ENCODE results near the gene PRKAB1. TPM values are rescaled to one million over a fixed set of nuclear protein-coding genes. Genes with fewer than 3 reads are reported as not detected.

PRKAB1 gene
- total and polyA plus RNA-seq, 9 of the 15 experiments (the other 6 are each of a cell fraction or from before 2014, with no cell fraction given) = 32.6 to 94.2 (median 63.8) TPM

DNA sequence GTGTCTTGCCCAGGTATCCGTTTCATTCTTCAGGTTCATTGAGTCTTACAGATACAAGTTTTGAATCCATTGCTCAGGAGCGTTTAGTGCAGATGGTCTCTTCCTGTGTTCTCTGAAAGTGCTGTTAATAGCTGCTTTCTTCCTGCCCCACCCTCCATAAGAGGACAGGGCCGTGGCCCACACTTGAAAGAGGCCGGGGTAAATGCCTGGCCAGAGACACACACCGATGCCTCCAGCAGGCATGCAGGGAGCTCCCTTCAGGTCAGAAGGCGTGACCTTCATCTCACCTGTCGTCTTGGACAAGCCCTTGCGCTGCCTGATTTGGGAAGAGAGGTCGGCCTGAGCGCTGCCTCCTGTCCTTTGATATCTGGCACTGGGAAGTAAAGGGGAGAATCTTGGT is 11.6 kb downstream of the PRKAB1 start:
- peak overlapping the region in 1 of 2 experiments; percentile 11; a peak in 1 of 4 replicates for H3K9ac ChIP-seq (ENCODE audit: insufficient read depth in 1 of 2, low read depth in 2 of 2, low read length in 2 of 2)
- no peaks in the 10 kb centered on the region for H3K9me1 ChIP-seq (ENCODE audit: control insufficient read depth, insufficient read depth, low read length)
- in situ Hi-C loops (cut with MboI) = no loop called here
- WGBS (ENCODE audit: insufficient coverage, low coverage, missing lambda C conversion rate) = 95% methylated on average over 9 of the region's 10 CpGs
- ATAC-seq (no peak), DNase-seq (ENCODE audit: extremely low read depth in 1 of 4, low spot score in 3 of 4) (no peak), FAIRE-seq (no peak)
- H3K4me1 ChIP-seq (replicated peaks in 1 of 2; ENCODE audit: control insufficient read depth in 2 of 2, insufficient read depth in 2 of 2, low read length in 2 of 2) = no peaks in the 10 kb centered on the region; a peak in 3 of 5 replicates
- no peak overlapping the region for H2AFZ ChIP-seq (ENCODE audit: low read depth, low read length)
- H3K27me3 ChIP-seq (ENCODE audit: control insufficient read depth in 2 of 2, insufficient read depth in 2 of 2, low read length in 2 of 2) = no peaks in the 10 kb centered on the region
- no peak overlapping the region for H3K4me2 ChIP-seq (ENCODE audit: insufficient read depth, low read length)
- no peaks in the 10 kb centered on the region for H3K9me3 ChIP-seq (replicated peaks; ENCODE audit: control insufficient read depth, insufficient read depth, low read depth, low read length)
- no peak overlapping the region for H3K27ac ChIP-seq (ENCODE audit: extremely low read depth, low read depth, low read length)
- peaks cover 15% of the 10 kb centered on the region for H3K79me2 ChIP-seq (ENCODE audit: control insufficient read depth, insufficient read depth, low read length)
- ChIA-PET POLR2A (interaction anchor here (0.7 to 5.4 kb wide), 6 partner anchors 8 to 1489 kb away, joined by 3 to 44 read pairs (median 4); partner anchors contain the start of gene PRKAB1), CTCF (ENCODE audit: low intra/inter-chr PET ratio) (no interaction called here)
- intact Hi-C loops (cut with micrococcal nuclease) = no loop called here
- no TSS peak for BruUV-seq (replicated peaks)
- TF ChIP-seq ATF1 (CRISPR knock-in tag; IDR thresholded peaks at IDR 0.05) (no peak), ATF1 (tag; IDR thresholded peaks at IDR 0.05) (no peak), POLR2G (IDR thresholded peaks at IDR 0.05; ENCODE audit: low read depth, low read length) (0 out of 2 replicates have a peak, but pooled peaks have one; percentile 40), POLR2A (conservative IDR thresholded peaks at IDR 0.05) (0 out of 2 replicates have a peak, but pooled peaks have one; percentile 19), ZNF561 (CRISPR knock-in tag; conservative IDR thresholded peaks at IDR 0.05) (no peak), MYNN (IDR thresholded peaks at IDR 0.05) (no peak), MYNN (CRISPR knock-in tag; IDR thresholded peaks at IDR 0.05) (no peak), TRIM24 (IDR thresholded peaks at IDR 0.05) (no peak), RBFOX2 (IDR thresholded peaks at IDR 0.05; ENCODE audit: low read depth, low read length) (peak; percentile 23; the same call in 1 of the 2 replicates), POLR2B (IDR thresholded peaks at IDR 0.05; ENCODE audit: low read depth, partially characterized antibody) (peak; percentile 34), ERF (CRISPR knock-in tag; IDR thresholded peaks at IDR 0.05) (no peak), MXI1 (IDR thresholded peaks at IDR 0.05; ENCODE audit: low read depth, low read length) (no peak), DACH1 (IDR thresholded peaks at IDR 0.05; ENCODE audit: partially characterized antibody) (no peak)
- TF ChIP-seq, protein P1, sequence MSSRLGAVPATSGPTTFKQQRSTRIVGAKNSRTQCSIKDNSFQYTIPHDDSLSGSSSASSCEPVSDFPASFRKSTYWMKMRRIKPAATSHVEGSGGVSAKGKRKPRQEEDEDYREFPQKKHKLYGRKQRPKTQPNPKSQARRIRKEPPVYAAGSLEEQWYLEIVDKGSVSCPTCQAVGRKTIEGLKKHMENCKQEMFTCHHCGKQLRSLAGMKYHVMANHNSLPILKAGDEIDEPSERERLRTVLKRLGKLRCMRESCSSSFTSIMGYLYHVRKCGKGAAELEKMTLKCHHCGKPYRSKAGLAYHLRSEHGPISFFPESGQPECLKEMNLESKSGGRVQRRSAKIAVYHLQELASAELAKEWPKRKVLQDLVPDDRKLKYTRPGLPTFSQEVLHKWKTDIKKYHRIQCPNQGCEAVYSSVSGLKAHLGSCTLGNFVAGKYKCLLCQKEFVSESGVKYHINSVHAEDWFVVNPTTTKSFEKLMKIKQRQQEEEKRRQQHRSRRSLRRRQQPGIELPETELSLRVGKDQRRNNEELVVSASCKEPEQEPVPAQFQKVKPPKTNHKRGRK (tag; IDR thresholded peaks at IDR 0.05) = no peak
- TF ChIP-seq, protein P2, sequence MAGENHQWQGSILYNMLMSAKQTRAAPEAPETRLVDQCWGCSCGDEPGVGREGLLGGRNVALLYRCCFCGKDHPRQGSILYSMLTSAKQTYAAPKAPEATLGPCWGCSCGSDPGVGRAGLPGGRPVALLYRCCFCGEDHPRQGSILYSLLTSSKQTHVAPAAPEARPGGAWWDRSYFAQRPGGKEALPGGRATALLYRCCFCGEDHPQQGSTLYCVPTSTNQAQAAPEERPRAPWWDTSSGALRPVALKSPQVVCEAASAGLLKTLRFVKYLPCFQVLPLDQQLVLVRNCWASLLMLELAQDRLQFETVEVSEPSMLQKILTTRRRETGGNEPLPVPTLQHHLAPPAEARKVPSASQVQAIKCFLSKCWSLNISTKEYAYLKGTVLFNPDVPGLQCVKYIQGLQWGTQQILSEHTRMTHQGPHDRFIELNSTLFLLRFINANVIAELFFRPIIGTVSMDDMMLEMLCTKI (IDR thresholded peaks at IDR 0.05; ENCODE audit: partially characterized antibody) = no peak
- no peaks in the 10 kb centered on the region for H4K20me1 ChIP-seq (replicated peaks; ENCODE audit: control insufficient read depth, insufficient read depth, low read length)
- H3K36me3 ChIP-seq (ENCODE audit: control insufficient read depth, insufficient read depth, low read length) = peaks cover 78% of the 10 kb centered on the region
- H3K4me3 ChIP-seq = no peak overlapping the region

Data from K562 (cell line).